ENCODE measurements around the gene CPXM2. TPM values are rescaled to one million over a fixed set of nuclear protein-coding genes. Genes with fewer than 3 reads are reported as not detected.

The CPXM2 gene
- total RNA-seq, 1 experiment from 2014 or later: 0.12 TPM

DNA sequence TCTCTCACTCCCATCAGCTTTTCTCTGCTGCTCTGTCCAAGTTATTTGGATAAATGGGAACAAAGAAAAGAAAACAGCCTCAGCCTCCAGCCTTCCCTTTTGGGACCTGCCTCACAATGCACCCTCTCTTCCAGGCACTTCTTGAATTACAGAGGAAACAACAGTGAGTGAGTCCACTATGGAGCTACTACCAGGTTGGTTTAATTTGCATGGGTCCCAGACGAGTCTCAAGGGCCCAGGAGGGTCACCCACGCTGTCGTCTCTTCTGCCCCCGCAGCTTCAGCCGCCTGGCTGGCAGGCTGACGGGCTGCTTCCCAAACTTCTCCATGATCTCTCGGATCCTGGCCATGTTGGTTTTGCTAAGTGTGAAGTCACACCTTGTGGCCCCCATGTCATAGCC lies 145.1 kb downstream of the CPXM2 start:
- Histone ChIP-seq H3K9ac (ENCODE audit: low read length) (no peak overlapping the region), H3K4me3 (replicated peaks in 1 of 2; ENCODE audit: low read depth in 1 of 2, low read length in 2 of 2) (no peak overlapping the region), H3K9me2 (ENCODE audit: insufficient read depth) (no peaks in the 10 kb centered on the region), H3K36me3 (ENCODE audit: control insufficient read depth in 1 of 2, insufficient read depth in 2 of 2, low read length in 2 of 2) (no peaks in the 10 kb centered on the region), H2AFZ (ENCODE audit: low read depth, low read length, poor library complexity, severe bottlenecking) (no peak overlapping the region), H3K79me2 (ENCODE audit: insufficient read depth, low read length) (no peaks in the 10 kb centered on the region), H3K4me2 (ENCODE audit: low read length) (no peak overlapping the region), H3K4me1 (ENCODE audit: control insufficient read depth in 1 of 2, insufficient read depth in 2 of 2, low read length in 2 of 2) (no peaks in the 10 kb centered on the region), H3K27ac (ENCODE audit: low read depth, low read length) (no peak overlapping the region), H3K9me3 (ENCODE audit: control insufficient read depth in 1 of 2, insufficient read depth in 1 of 2, low read depth in 1 of 2, low read length in 2 of 2) (no peaks in the 10 kb centered on the region), H3K27me3 (ENCODE audit: insufficient read depth, low read length) (peaks cover 68% of the 10 kb centered on the region), H4K20me1 (ENCODE audit: insufficient read depth) (no peaks in the 10 kb centered on the region)
- ChIA-PET CTCF (no interaction called here), POLR2A (no interaction called here), RAD21 (ENCODE audit: low non-redundant PET in 1 of 2, low total read pairs in 2 of 2, uncharacterized antibody in 2 of 2, unreplicated experiment in 2 of 2) (no interaction called here)
- intact Hi-C loops (cut with micrococcal nuclease): no loop called here
- ATAC-seq (no peak), DNase-seq (ENCODE audit: low read depth, low spot score) (no peak)
- TF ChIP-seq SRF (IDR thresholded peaks at IDR 0.05; ENCODE audit: low read depth) (no peak), JUND (IDR thresholded peaks at IDR 0.05) (no peak), EGR1 (IDR thresholded peaks at IDR 0.05; ENCODE audit: low read depth) (no peak), TCF7L2 (IDR thresholded peaks at IDR 0.05; ENCODE audit: borderline replicate concordance, extremely low read depth, insufficient read depth, insufficient read length) (no peak), ZFX (IDR thresholded peaks at IDR 0.05) (no peak), SP1 (IDR thresholded peaks at IDR 0.05; ENCODE audit: low read depth) (no peak), YY1 (IDR thresholded peaks at IDR 0.05; ENCODE audit: extremely low read depth, insufficient replicate concordance, low read depth, low read length) (no peak), POLR2AphosphoS5 (IDR thresholded peaks at IDR 0.05; ENCODE audit: low read depth, low read length) (no peak), FOSL1 (IDR thresholded peaks at IDR 0.05; ENCODE audit: low read depth) (no peak), EZH2phosphoT487 (IDR thresholded peaks at IDR 0.05; ENCODE audit: borderline replicate concordance) (no peak), ZNF274 (IDR thresholded peaks at IDR 0.05; ENCODE audit: low read depth, low read length) (no peak), RAD21 (IDR thresholded peaks at IDR 0.05; ENCODE audit: low read depth) (no peak), EZH2 (IDR thresholded peaks at IDR 0.05) (no peak)
- TF ChIP-seq, protein P1, sequence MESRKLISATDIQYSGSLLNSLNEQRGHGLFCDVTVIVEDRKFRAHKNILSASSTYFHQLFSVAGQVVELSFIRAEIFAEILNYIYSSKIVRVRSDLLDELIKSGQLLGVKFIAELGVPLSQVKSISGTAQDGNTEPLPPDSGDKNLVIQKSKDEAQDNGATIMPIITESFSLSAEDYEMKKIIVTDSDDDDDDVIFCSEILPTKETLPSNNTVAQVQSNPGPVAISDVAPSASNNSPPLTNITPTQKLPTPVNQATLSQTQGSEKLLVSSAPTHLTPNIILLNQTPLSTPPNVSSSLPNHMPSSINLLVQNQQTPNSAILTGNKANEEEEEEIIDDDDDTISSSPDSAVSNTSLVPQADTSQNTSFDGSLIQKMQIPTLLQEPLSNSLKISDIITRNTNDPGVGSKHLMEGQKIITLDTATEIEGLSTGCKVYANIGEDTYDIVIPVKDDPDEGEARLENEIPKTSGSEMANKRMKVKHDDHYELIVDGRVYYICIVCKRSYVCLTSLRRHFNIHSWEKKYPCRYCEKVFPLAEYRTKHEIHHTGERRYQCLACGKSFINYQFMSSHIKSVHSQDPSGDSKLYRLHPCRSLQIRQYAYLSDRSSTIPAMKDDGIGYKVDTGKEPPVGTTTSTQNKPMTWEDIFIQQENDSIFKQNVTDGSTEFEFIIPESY (IDR thresholded peaks at IDR 0.05; ENCODE audit: extremely low read depth, insufficient replicate concordance, low read length): no peak
- TF ChIP-seq, protein P2, sequence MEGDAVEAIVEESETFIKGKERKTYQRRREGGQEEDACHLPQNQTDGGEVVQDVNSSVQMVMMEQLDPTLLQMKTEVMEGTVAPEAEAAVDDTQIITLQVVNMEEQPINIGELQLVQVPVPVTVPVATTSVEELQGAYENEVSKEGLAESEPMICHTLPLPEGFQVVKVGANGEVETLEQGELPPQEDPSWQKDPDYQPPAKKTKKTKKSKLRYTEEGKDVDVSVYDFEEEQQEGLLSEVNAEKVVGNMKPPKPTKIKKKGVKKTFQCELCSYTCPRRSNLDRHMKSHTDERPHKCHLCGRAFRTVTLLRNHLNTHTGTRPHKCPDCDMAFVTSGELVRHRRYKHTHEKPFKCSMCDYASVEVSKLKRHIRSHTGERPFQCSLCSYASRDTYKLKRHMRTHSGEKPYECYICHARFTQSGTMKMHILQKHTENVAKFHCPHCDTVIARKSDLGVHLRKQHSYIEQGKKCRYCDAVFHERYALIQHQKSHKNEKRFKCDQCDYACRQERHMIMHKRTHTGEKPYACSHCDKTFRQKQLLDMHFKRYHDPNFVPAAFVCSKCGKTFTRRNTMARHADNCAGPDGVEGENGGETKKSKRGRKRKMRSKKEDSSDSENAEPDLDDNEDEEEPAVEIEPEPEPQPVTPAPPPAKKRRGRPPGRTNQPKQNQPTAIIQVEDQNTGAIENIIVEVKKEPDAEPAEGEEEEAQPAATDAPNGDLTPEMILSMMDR (IDR thresholded peaks at IDR 0.05 in 2 of 3, conservative IDR thresholded peaks at IDR 0.05 in 1 of 3; ENCODE audit: borderline replicate concordance in 1 of 3, insufficient read depth in 1 of 3, low read depth in 2 of 3, low read length in 2 of 3): no peak
- TF ChIP-seq, protein P3, sequence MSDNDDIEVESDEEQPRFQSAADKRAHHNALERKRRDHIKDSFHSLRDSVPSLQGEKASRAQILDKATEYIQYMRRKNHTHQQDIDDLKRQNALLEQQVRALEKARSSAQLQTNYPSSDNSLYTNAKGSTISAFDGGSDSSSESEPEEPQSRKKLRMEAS (IDR thresholded peaks at IDR 0.05): no peak
- TF ChIP-seq, protein P4, sequence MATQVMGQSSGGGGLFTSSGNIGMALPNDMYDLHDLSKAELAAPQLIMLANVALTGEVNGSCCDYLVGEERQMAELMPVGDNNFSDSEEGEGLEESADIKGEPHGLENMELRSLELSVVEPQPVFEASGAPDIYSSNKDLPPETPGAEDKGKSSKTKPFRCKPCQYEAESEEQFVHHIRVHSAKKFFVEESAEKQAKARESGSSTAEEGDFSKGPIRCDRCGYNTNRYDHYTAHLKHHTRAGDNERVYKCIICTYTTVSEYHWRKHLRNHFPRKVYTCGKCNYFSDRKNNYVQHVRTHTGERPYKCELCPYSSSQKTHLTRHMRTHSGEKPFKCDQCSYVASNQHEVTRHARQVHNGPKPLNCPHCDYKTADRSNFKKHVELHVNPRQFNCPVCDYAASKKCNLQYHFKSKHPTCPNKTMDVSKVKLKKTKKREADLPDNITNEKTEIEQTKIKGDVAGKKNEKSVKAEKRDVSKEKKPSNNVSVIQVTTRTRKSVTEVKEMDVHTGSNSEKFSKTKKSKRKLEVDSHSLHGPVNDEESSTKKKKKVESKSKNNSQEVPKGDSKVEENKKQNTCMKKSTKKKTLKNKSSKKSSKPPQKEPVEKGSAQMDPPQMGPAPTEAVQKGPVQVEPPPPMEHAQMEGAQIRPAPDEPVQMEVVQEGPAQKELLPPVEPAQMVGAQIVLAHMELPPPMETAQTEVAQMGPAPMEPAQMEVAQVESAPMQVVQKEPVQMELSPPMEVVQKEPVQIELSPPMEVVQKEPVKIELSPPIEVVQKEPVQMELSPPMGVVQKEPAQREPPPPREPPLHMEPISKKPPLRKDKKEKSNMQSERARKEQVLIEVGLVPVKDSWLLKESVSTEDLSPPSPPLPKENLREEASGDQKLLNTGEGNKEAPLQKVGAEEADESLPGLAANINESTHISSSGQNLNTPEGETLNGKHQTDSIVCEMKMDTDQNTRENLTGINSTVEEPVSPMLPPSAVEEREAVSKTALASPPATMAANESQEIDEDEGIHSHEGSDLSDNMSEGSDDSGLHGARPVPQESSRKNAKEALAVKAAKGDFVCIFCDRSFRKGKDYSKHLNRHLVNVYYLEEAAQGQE (IDR thresholded peaks at IDR 0.05; ENCODE audit: low read depth): no peak
- BruUV-seq (replicated peaks): no TSS peak

All from HCT116 (cell line).